BLaER1 treated with 17β-estradiol and CSF1 and Interleukin-3, amounts not matched to agents 10 nM and 100 nM (cell line): ENCODE results near the gene HOXD3.

ENCODE experiments used
- H3K27ac ChIP-seq, 11 experiments: shearing (Covaris generic); formaldehyde crosslinking; 2 replicates each; pipeline ENCODE4 v1.8.1; 2022
- H3K27me3 ChIP-seq, 11 experiments: shearing (Covaris generic); formaldehyde crosslinking; 2 replicates each; pipeline ENCODE4 v1.8.1; 2022
- H3K36me3 ChIP-seq, 11 experiments: shearing (Covaris generic); formaldehyde crosslinking; 2 replicates each; pipeline ENCODE4 v1.8.1; 2022
- H3K4me1 ChIP-seq, 10 experiments: shearing (Covaris generic); formaldehyde crosslinking; 2 replicates each; pipeline ENCODE4 v1.8.1; 2022
- H3K4me2 ChIP-seq, 11 experiments: shearing (Covaris generic); formaldehyde crosslinking; 2 replicates each; pipeline ENCODE4 v1.8.1; 2022
- H3K4me3 ChIP-seq, 10 experiments: shearing (Covaris generic); formaldehyde crosslinking; 2 replicates each; pipeline ENCODE4 v1.8.1; 2022
- H3K9ac ChIP-seq, 11 experiments: shearing (Covaris generic); formaldehyde crosslinking; 2 replicates each; pipeline ENCODE4 v1.8.1; 2022
- H3K9me3 ChIP-seq, 11 experiments: shearing (Covaris generic); formaldehyde crosslinking; replicated peaks in 1 of 11; 2 replicates each; pipeline ENCODE4 v1.8.1; 2022
- H4K20me1 ChIP-seq, 11 experiments: shearing (Covaris generic); formaldehyde crosslinking; 2 replicates each; pipeline ENCODE4 v1.8.1; 2022
- Cebpa-rat ChIP-seq, 11 experiments: shearing (Covaris generic); IDR thresholded peaks; 2 replicates each; pipeline ENCODE4 v1.8.1; 2022

HOXD3 gene

DNA sequence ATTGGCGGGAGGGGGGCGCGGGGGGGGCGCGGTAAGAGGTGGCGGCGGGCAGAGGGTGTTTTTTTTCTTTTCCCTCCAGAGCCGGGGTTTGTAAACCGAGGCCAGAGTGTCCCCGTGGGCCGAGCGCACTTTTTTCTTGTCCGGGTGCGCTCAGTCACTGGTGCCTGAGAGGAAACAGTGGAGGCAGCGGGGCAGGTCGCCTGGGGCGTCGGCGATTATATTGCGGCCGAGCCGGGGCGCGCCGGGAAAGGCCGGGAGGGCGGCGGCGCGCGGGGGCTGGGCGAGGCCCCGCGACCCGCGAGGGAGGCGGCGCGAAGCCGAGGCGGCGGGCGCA is 27.3 kb upstream of the HOXD3 start:
- peaks cover 10 to 19% (median 14%) of the 10 kb centered on the region in 10 experiments; a peak in 13 of 20 replicates for H3K4me1 ChIP-seq
- no peak overlapping the region for H3K4me3 ChIP-seq
- H3K9ac ChIP-seq, result no peak overlapping the region
- no peaks in the 10 kb centered on the region for H3K36me3 ChIP-seq
- H3K27ac ChIP-seq, result no peak overlapping the region
- H3K27me3 ChIP-seq, result peaks cover 100% of the 10 kb centered on the region in 11 experiments
- no peak overlapping the region for H3K4me2 ChIP-seq
- H3K9me3 ChIP-seq, result peaks cover 10 to 23% (median 18%) of the 10 kb centered on the region in 11 experiments
- no peak for TF ChIP-seq Cebpa-rat (IDR thresholded peaks at IDR 0.05)
- H4K20me1 ChIP-seq, result peaks cover 0 to 60% (median 38%) of the 10 kb centered on the region in 11 experiments; a peak in 16 of 22 replicates

DNA sequence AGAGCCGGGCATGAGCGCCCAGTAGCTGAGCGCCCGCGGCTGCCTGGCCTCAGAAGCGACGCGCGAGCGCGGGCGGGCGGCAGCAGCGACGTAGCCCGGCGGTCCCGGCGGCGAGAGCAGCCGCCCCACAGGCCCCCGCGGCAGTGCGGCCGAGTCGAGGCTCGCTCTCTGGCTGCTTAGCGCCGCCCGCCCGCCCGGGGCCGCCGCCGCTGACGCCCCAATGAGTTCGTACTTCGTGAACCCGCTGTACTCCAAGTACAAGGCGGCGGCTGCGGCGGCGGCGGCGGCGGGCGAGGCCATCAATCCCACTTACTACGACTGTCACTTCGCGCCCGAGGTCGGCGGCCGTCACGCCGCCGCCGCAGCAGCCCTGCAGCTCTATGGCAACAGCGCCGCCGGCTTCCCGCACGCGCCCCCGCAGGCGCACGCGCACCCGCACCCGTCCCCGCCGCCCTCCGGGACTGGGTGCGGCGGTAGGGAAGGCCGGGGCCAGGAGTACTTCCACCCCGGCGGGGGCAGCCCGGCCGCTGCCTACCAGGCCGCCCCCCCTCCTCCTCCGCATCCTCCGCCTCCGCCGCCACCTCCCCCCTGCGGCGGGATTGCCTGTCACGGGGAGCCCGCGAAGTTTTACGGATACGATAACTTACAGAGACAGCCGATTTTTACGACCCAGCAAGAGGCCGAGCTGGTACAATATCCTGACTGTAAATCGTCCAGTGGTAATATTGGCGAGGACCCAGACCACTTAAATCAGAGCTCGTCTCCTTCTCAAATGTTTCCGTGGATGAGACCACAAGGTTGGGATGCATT is 26.8 kb upstream of the HOXD3 start:
- H3K9me3 ChIP-seq, result peaks cover 10 to 23% (median 18%) of the 10 kb centered on the region in 11 experiments
- no peak overlapping the region for H3K27ac ChIP-seq
- H3K4me1 ChIP-seq, result peaks cover 10 to 19% (median 13%) of the 10 kb centered on the region in 10 experiments; a peak in 14 of 20 replicates
- H4K20me1 ChIP-seq, result peaks cover 0 to 55% (median 32%) of the 10 kb centered on the region in 11 experiments; a peak in 16 of 22 replicates
- no peaks in the 10 kb centered on the region for H3K36me3 ChIP-seq
- no peak overlapping the region for H3K9ac ChIP-seq
- H3K4me2 ChIP-seq, result no peak overlapping the region
- TF ChIP-seq Cebpa-rat (IDR thresholded peaks at IDR 0.05), result no peak
- peaks cover 100% of the 10 kb centered on the region in 11 experiments for H3K27me3 ChIP-seq
- H3K4me3 ChIP-seq, result no peak overlapping the region; a peak in 1 of 20 replicates

DNA sequence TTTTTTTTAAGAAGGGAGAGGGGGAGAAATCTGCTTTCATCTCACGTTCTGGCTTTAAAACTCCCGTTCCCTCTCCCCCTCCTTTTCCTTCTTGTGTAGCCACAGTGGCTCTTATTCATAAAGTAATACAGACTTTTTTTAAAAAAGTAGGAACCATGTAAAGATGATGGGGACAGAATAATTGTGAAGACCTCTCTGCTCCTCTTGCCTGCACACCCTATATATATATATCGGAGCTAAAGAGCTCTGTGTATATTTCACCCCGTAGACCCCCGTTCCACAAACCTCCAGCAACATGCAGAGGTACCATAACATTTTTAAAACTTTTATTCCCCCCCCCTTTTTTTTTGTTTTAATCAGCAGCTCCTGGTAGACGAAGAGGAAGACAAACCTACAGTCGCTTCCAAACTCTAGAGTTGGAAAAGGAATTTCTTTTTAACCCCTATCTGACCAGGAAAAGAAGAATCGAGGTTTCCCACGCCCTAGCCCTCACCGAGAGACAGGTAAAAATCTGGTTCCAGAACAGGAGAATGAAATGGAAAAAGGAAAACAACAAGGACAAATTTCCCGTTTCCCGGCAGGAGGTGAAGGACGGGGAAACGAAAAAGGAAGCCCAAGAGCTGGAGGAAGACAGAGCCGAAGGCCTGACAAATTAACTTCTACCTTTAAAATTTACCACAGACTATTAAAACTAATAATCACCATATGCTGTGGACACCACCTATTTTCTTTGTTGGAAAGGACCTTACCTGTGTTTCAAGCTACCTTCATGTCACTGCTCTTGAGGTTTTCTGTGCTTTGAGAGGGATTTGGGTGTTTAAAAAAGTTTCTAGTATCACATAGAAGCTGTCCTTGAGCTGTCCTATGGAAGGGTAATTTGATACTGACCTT is 25.9 kb upstream of the HOXD3 start:
- no peak overlapping the region for H3K9ac ChIP-seq
- peaks cover 100% of the 10 kb centered on the region in 11 experiments for H3K27me3 ChIP-seq
- no peaks in the 10 kb centered on the region for H3K36me3 ChIP-seq
- peaks cover 0 to 46% (median 28%) of the 10 kb centered on the region in 11 experiments; a peak in 16 of 22 replicates for H4K20me1 ChIP-seq
- H3K4me2 ChIP-seq, result no peak overlapping the region
- H3K9me3 ChIP-seq, result peaks cover 10 to 23% (median 18%) of the 10 kb centered on the region in 11 experiments
- H3K4me1 ChIP-seq, result peaks cover 14 to 28% (median 20%) of the 10 kb centered on the region in 10 experiments; a peak in 18 of 20 replicates
- TF ChIP-seq Cebpa-rat (IDR thresholded peaks at IDR 0.05), result no peak
- H3K4me3 ChIP-seq, result no peak overlapping the region
- H3K27ac ChIP-seq, result no peak overlapping the region

DNA sequence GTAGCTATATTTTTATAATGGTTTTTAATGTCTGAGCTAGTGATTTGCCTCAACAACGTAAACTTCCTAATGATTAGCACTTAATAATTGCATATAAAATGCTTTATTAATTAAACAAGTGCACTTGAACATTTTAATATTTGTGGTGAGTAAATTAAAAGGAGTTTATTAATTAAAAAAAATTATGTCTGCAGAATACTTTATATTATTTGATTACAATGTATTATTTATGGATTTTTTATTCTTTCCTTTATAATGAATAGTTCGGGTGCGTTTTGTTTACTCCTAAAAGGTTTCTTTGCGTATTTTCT is 25.3 kb upstream of the HOXD3 start:
- H3K9ac ChIP-seq, result no peak overlapping the region

DNA sequence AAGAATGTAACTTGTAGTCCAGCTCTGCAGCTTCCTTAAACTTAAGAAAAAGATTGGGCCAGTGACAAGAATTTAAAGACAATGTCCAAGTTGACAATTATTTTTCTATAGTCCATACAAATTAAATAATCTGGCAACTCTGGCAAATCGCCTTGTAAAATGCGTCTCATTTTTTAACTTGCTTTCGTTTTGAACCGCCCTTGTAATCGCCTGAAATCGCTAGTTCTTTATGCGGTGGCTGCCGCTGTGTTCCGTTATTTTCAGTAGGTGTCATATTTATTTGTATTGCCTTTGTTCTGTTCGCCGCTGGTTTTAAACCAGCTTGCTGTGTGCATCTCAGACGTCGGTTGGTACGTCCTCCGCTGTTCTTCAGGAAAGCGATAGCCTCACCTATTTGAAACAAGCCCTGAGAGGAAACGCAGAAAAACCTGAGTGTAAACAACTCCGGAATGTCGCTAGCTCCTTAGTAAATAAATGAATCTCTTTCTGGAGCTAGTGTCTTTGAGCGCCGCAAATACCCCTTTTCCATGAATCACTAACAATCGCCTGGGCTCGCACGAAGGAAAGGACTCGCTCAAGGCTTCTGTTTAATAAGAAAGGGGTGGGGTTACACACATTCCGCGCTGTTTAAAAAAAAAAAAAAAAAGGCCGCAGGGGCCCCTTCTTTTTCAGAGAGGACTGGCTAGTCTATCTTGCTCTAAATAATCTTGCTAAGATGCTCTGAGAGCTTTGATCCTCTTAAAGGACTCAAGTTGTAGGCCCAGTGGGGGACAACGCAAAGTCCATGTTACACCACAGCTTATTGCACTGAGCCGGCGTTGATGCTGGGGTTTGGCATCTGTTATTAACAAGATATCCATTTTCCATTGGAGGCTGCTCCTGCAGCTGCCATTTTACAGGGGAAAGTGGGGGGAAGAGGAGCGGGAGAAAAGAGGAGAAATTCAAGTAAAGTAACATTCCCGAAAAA is 24.6 kb upstream of the HOXD3 start:
- no peak overlapping the region for H3K9ac ChIP-seq
- H3K27ac ChIP-seq, result no peak overlapping the region
- H3K4me1 ChIP-seq, result peaks cover 19 to 31% (median 27%) of the 10 kb centered on the region in 10 experiments; a peak in 18 of 20 replicates
- no peak for TF ChIP-seq Cebpa-rat (IDR thresholded peaks at IDR 0.05)
- no peaks in the 10 kb centered on the region for H3K36me3 ChIP-seq
- peaks cover 0 to 36% (median 26%) of the 10 kb centered on the region in 11 experiments; a peak in 16 of 22 replicates for H4K20me1 ChIP-seq
- peaks cover 100% of the 10 kb centered on the region in 11 experiments for H3K27me3 ChIP-seq
- H3K4me3 ChIP-seq, result no peak overlapping the region
- peaks cover 11 to 31% (median 19%) of the 10 kb centered on the region in 11 experiments for H3K9me3 ChIP-seq
- no peak overlapping the region for H3K4me2 ChIP-seq

More for the DNA sequence above, 25.3 kb upstream of the HOXD3 start:
- peaks cover 100% of the 10 kb centered on the region in 11 experiments for H3K27me3 ChIP-seq
- H3K4me2 ChIP-seq, result no peak overlapping the region
- no peak overlapping the region for H3K27ac ChIP-seq
- TF ChIP-seq Cebpa-rat (IDR thresholded peaks at IDR 0.05), result no peak
- H3K4me3 ChIP-seq, result no peak overlapping the region
- no peaks in the 10 kb centered on the region for H3K36me3 ChIP-seq
- peaks cover 0 to 41% (median 28%) of the 10 kb centered on the region in 11 experiments; a peak in 16 of 22 replicates for H4K20me1 ChIP-seq
- H3K9me3 ChIP-seq, result peaks cover 11 to 28% (median 19%) of the 10 kb centered on the region in 11 experiments
- H3K4me1 ChIP-seq, result peaks cover 19 to 34% (median 26%) of the 10 kb centered on the region in 10 experiments; a peak in 18 of 20 replicates

DNA sequence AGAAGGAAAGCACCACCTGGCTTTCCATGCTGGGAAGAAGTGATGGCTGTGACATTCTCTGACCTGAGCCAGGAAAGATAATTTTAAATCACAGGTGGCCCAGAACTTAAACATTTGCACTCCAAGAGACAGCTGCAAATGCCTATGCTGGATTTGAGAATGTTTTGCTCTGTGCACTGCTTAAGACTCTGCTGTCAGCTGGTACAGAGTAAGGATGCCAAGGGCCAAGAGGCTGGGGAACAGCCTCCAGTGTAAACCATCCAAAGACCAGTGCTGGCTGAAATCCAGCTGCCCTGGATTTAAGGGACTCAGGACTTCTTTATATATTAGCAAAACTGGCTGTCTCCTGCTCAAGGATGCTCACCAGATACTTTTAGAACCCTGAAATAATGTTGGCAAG is 23.7 kb upstream of the HOXD3 start:
- Histone ChIP-seq H3K4me3 (no peak overlapping the region), H3K27ac (no peak overlapping the region), H4K20me1 (peaks cover 0 to 27% (median 17%) of the 10 kb centered on the region in 11 experiments; a peak in 15 of 22 replicates), H3K4me1 (peaks cover 15 to 24% (median 21%) of the 10 kb centered on the region in 10 experiments; a peak in 18 of 20 replicates), H3K4me2 (no peak overlapping the region), H3K27me3 (peaks cover 99 to 100% (median 100%) of the 10 kb centered on the region in 11 experiments), H3K9me3 (peaks cover 11 to 34% (median 22%) of the 10 kb centered on the region in 11 experiments), H3K36me3 (no peaks in the 10 kb centered on the region), H3K9ac (no peak overlapping the region)
- no peak for TF ChIP-seq Cebpa-rat (IDR thresholded peaks at IDR 0.05)

DNA sequence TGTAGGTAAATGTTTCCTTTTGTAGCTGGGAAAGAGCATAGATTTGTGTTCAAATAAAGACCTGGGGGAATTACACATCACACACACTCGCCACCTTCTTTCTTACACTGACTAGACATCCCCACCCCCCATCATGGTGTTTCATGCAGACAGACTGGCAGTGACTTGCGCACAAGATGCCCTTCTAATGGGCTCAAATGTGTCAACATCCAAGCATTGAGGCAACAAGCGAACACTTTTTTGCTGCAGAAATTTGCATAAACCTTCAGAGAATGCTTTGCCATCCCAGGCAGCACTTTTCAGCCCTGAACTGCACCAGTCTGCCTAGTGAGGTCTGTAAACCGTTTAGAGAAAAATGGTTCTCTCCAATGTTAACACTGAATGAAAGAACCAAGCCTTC is 23.1 kb upstream of the HOXD3 start:
- H3K27ac ChIP-seq, result no peak overlapping the region
- H3K36me3 ChIP-seq, result no peaks in the 10 kb centered on the region
- no peak overlapping the region for H3K4me2 ChIP-seq
- peaks cover 98 to 100% (median 100%) of the 10 kb centered on the region in 11 experiments for H3K27me3 ChIP-seq
- H3K4me3 ChIP-seq, result no peak overlapping the region
- peaks cover 0 to 20% (median 10%) of the 10 kb centered on the region in 11 experiments; a peak in 12 of 22 replicates for H4K20me1 ChIP-seq
- no peak overlapping the region for H3K9ac ChIP-seq
- TF ChIP-seq Cebpa-rat (IDR thresholded peaks at IDR 0.05), result no peak
- H3K9me3 ChIP-seq, result peaks cover 12 to 40% (median 29%) of the 10 kb centered on the region in 11 experiments
- peaks cover 8 to 18% (median 14%) of the 10 kb centered on the region in 10 experiments; a peak in 18 of 20 replicates for H3K4me1 ChIP-seq

DNA sequence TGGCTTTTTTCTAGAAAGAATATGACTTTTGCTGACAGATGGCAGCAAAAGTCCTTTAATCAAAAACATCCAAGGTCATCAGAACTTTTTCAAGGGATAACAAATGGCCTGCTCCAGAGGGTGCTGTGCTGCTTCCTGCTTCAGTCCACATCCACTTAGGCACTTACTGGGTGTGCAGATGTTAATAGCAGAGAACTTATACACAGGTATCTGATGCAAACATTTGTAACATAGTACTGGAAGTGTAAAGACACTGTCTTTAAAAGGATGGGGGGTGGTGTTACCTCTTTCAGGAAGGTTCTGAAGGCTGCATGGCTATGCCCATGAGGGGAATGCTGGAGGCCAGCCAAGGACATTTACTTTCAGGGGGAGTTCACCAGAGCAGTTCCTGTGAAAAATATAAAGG is 22.1 kb upstream of the HOXD3 start:
- no peak for TF ChIP-seq Cebpa-rat (IDR thresholded peaks at IDR 0.05)
- no peak overlapping the region for H3K9ac ChIP-seq
- H3K27me3 ChIP-seq, result peaks cover 94 to 99% (median 98%) of the 10 kb centered on the region in 11 experiments
- H3K36me3 ChIP-seq, result no peaks in the 10 kb centered on the region
- H3K4me2 ChIP-seq, result no peak overlapping the region; a peak in 1 of 22 replicates
- no peak overlapping the region for H3K27ac ChIP-seq
- H3K4me1 ChIP-seq, result peaks cover 6 to 16% (median 13%) of the 10 kb centered on the region in 10 experiments; a peak in 17 of 20 replicates
- peaks cover 11 to 40% (median 25%) of the 10 kb centered on the region in 11 experiments for H3K9me3 ChIP-seq
- H4K20me1 ChIP-seq, result peaks cover 0 to 18% (median 6%) of the 10 kb centered on the region in 11 experiments; a peak in 5 of 22 replicates
- H3K4me3 ChIP-seq, result no peak overlapping the region
